ENCODE data around the gene ZDHHC4. TPM values are rescaled to one million over a fixed set of nuclear protein-coding genes. Genes with fewer than 3 reads are reported as not detected.

Gene ZDHHC4
- total and polyA plus RNA-seq, 9 of the 15 experiments (the other 6 are each of a cell fraction or from before 2014, with no cell fraction given), result 33.4 to 106 (median 58.3) TPM

GRCh38 chr7:6624246-6624611 is 47.0 kb downstream of the ZDHHC4 start:
- ATAC-seq (no peak), FAIRE-seq (no peak), DNase-seq (ENCODE audit: extremely low read depth in 1 of 4, low spot score in 3 of 4) (no peak)
- H3K4me2 ChIP-seq (ENCODE audit: insufficient read depth, low read length), result no peak overlapping the region
- POLR2A ChIA-PET, result no interaction called here
- in situ Hi-C loops (cut with MboI) (no loop called here), intact Hi-C loops (cut with micrococcal nuclease) (no loop called here)
- H3K4me1 ChIP-seq (replicated peaks in 1 of 2; ENCODE audit: control insufficient read depth in 2 of 2, insufficient read depth in 2 of 2, low read length in 2 of 2), result peaks cover 0 to 17% of the 10 kb centered on the region in 2 experiments; a peak in 2 of 5 replicates
- H2AFZ ChIP-seq (ENCODE audit: low read depth, low read length), result peak overlapping the region; percentile 23; the same call in 1 of the 2 replicates
- no peak overlapping the region for H3K9ac ChIP-seq (ENCODE audit: insufficient read depth in 1 of 2, low read depth in 2 of 2, low read length in 2 of 2)
- H4K20me1 ChIP-seq (replicated peaks; ENCODE audit: control insufficient read depth, insufficient read depth, low read length), result no peaks in the 10 kb centered on the region
- CTCF ChIA-PET (ENCODE audit: low intra/inter-chr PET ratio), result no interaction called here
- no peaks in the 10 kb centered on the region for H3K36me3 ChIP-seq (ENCODE audit: control insufficient read depth, insufficient read depth, low read length)
- no TSS peak for BruUV-seq (replicated peaks)
- no peaks in the 10 kb centered on the region for H3K9me1 ChIP-seq (ENCODE audit: control insufficient read depth, insufficient read depth, low read length)
- H3K79me2 ChIP-seq (ENCODE audit: control insufficient read depth, insufficient read depth, low read length), result no peaks in the 10 kb centered on the region
- H3K27ac ChIP-seq (ENCODE audit: extremely low read depth, low read depth, low read length), result no peak overlapping the region
- no peak overlapping the region for H3K4me3 ChIP-seq
- H3K27me3 ChIP-seq (ENCODE audit: control insufficient read depth in 2 of 2, insufficient read depth in 2 of 2, low read length in 2 of 2), result peaks cover 26 to 53% of the 10 kb centered on the region in 2 experiments; a peak in 4 of 5 replicates
- no peaks in the 10 kb centered on the region; the same call in 1 of the 2 replicates for H3K9me3 ChIP-seq (replicated peaks; ENCODE audit: control insufficient read depth, insufficient read depth, low read depth, low read length)
- WGBS (ENCODE audit: insufficient coverage, low coverage, missing lambda C conversion rate), result 4% methylated on average over 2 of the region's 3 CpGs
- TF ChIP-seq, protein P1, sequence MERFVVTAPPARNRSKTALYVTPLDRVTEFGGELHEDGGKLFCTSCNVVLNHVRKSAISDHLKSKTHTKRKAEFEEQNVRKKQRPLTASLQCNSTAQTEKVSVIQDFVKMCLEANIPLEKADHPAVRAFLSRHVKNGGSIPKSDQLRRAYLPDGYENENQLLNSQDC (CRISPR knock-in tag; IDR thresholded peaks at IDR 0.05), result no peak
- TF ChIP-seq ZNF395 (CRISPR knock-in tag; IDR thresholded peaks at IDR 0.05), result no peak
- TF ChIP-seq XRCC5 (IDR thresholded peaks at IDR 0.05; ENCODE audit: low read depth, low read length), result no peak
- TF ChIP-seq, protein P2, sequence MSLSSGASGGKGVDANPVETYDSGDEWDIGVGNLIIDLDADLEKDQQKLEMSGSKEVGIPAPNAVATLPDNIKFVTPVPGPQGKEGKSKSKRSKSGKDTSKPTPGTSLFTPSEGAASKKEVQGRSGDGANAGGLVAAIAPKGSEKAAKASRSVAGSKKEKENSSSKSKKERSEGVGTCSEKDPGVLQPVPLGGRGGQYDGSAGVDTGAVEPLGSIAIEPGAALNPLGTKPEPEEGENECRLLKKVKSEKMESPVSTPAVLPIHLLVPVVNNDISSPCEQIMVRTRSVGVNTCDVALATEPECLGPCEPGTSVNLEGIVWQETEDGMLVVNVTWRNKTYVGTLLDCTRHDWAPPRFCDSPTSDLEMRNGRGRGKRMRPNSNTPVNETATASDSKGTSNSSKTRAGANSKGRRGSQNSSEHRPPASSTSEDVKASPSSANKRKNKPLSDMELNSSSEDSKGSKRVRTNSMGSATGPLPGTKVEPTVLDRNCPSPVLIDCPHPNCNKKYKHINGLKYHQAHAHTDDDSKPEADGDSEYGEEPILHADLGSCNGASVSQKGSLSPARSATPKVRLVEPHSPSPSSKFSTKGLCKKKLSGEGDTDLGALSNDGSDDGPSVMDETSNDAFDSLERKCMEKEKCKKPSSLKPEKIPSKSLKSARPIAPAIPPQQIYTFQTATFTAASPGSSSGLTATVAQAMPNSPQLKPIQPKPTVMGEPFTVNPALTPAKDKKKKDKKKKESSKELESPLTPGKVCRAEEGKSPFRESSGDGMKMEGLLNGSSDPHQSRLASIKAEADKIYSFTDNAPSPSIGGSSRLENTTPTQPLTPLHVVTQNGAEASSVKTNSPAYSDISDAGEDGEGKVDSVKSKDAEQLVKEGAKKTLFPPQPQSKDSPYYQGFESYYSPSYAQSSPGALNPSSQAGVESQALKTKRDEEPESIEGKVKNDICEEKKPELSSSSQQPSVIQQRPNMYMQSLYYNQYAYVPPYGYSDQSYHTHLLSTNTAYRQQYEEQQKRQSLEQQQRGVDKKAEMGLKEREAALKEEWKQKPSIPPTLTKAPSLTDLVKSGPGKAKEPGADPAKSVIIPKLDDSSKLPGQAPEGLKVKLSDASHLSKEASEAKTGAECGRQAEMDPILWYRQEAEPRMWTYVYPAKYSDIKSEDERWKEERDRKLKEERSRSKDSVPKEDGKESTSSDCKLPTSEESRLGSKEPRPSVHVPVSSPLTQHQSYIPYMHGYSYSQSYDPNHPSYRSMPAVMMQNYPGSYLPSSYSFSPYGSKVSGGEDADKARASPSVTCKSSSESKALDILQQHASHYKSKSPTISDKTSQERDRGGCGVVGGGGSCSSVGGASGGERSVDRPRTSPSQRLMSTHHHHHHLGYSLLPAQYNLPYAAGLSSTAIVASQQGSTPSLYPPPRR (CRISPR knock-in tag; IDR thresholded peaks at IDR 0.05; ENCODE audit: borderline replicate concordance), result no peak
- TF ChIP-seq ZC3H11A (IDR thresholded peaks at IDR 0.05; ENCODE audit: low read depth, low read length), result no peak
- TF ChIP-seq ZNF512 (tag; IDR thresholded peaks at IDR 0.05), result peak; percentile 60; the same call in 1 of the 2 replicates
- no peak for TF ChIP-seq ZBTB43 (CRISPR knock-in tag; IDR thresholded peaks at IDR 0.05)
